Measurements from ENCODE around the gene SH3GLB2. TPM values are rescaled to one million over a fixed set of nuclear protein-coding genes. Genes with fewer than 3 reads are reported as not detected.

The SH3GLB2 gene
- total RNA-seq, 1 donor from 2014 or later = 138 TPM

- Histone ChIP-seq H3K4me3 (no peak overlapping the region), H3K27me3 (no peaks in the 10 kb centered on the region), H3K27ac (no peak overlapping the region), H3K9me3 (no peaks in the 10 kb centered on the region), H3K4me1 (peaks cover 0 to 12% of the 10 kb centered on the region in 2 donors), H3K36me3 (peaks cover 39% of the 10 kb centered on the region in 2 donors)
- no peak for DNase-seq (ENCODE audit: low spot score in 2 of 2)
- TF ChIP-seq CTCF (IDR thresholded peaks at IDR 0.05) = no peak
- intact Hi-C loops (cut with DNase I) = no loop called here
Measured at GRCh38 chr9:129042016-129042415, 13.9 kb upstream of the SH3GLB2 start.

- H3K4me1 ChIP-seq = peaks cover 0 to 13% of the 10 kb centered on the region in 2 donors
- H3K27ac ChIP-seq = no peak overlapping the region
- TF ChIP-seq CTCF (IDR thresholded peaks at IDR 0.05) = no peak
- no peaks in the 10 kb centered on the region for H3K9me3 ChIP-seq
- no peak for DNase-seq (ENCODE audit: low spot score in 2 of 2)
- no peaks in the 10 kb centered on the region for H3K27me3 ChIP-seq
- intact Hi-C loops (cut with DNase I) = no loop called here
- no peak overlapping the region for H3K4me3 ChIP-seq
- H3K36me3 ChIP-seq = peaks cover 32 to 35% of the 10 kb centered on the region in 2 donors
Measured at GRCh38 chr9:129040113-129040643, 12.0 kb upstream of the SH3GLB2 start.

DNA sequence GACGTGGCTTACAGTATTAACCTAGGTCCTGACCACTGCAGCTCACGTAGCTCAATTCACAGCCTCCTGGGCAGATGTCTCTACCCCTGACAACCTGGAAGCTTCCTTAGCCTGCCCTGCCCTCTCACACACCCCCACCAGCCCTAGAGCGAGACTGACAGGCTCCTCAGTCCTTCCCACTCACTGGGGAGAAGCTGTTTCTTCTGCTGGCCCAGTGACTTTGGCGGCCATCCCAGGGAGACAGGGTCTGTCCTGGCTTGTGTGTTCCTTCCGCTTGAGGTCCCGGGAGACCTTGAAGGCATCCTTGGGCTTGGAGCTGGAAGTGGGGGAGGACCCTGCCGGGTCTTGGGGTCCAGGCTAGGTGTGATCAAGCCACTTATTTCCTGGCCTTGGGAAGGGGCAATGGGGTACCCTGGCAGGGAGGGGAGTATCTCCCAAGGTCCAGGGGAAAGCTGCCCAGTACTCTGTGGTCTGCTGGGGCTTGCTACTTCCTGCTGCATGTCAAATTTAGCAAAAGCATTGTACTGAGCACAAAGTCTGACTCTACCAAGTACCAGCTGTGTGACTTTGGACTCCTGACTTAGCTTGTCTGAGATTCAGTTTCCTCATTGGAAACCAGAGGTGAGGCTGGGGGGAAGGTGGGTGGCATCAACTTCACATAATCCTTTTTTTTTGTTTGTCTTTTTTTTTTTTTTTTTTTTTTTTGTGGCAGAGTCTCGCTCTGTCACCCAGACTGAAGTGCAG lies 10.2 kb upstream of the SH3GLB2 start:
- intact Hi-C loops (cut with DNase I) = loop anchor here (5.0 kb wide), 1 partner anchor 211 kb away; the partner anchor contains the start of gene SPOUT1
- Histone ChIP-seq H3K36me3 (peaks cover 19 to 23% of the 10 kb centered on the region in 2 donors), H3K27me3 (no peaks in the 10 kb centered on the region), H3K4me3 (peak overlapping the region in 1 of 2 donors; percentile 84), H3K27ac (no peak overlapping the region), H3K9me3 (no peaks in the 10 kb centered on the region), H3K4me1 (peaks cover 0 to 13% of the 10 kb centered on the region in 2 donors)
- no peak for DNase-seq (ENCODE audit: low spot score in 2 of 2)
- no peak for TF ChIP-seq CTCF (IDR thresholded peaks at IDR 0.05)

- no peaks in the 10 kb centered on the region for H3K9me3 ChIP-seq
- intact Hi-C loops (cut with DNase I) = loop anchor here (2.0 to 5.0 kb wide), 3 partner anchors 43 to 210 kb away; partner anchors contain the start of genes CRAT, DOLPP1, PTPA and SPOUT1
- peak overlapping the region in 1 of 2 donors; percentile 84 for H3K4me3 ChIP-seq
- no peaks in the 10 kb centered on the region for H3K27me3 ChIP-seq
- DNase-seq (ENCODE audit: low spot score in 2 of 2) = no peak
- H3K4me1 ChIP-seq = peaks cover 0 to 13% of the 10 kb centered on the region in 2 donors
- no peak overlapping the region for H3K27ac ChIP-seq
- peaks cover 16 to 21% of the 10 kb centered on the region in 2 donors for H3K36me3 ChIP-seq
- TF ChIP-seq CTCF (IDR thresholded peaks at IDR 0.05) = no peak
Measured at GRCh38 chr9:129037767-129038098, 9.6 kb upstream of the SH3GLB2 start.

DNA sequence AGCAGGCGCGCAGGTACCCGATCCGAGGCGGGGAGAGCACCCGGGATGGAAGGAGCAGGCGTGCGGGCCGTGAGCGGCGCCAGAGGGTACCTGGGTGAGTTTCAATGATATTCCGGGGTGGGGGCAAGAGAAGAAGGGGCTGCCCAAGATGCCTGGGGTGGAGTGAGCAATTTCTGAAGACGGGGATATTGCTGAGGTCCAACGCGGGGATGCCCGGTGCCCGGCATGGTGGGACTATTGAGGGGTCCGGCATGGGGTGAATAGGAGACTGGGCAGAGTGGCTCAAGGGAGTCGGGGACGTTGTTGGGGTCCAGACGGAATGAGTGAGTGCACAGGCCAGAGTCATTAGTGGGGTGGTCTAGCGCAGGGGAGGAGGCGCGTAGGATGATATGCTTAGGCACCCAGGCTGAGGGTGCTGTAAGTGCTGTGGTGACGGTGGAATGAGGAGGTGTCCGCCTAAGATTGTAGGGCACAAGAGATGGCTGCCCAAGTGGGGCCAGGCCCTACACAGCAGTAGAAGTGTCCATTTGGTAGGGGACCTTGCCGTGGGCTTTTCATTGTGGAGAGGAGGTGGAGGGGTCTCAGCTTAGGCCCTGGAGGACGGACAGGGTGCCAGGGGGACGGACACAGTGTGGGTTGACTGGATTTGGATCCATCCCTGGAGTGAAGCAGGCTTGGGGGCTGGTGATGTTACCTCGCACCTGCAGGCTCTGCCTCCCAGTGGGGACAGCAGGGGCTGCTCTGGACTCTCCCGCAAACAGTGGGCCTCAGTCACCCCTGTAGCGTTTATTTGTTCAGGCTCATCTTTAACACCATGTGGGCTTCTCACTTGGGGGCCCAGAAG lies 9.0 kb upstream of the SH3GLB2 start:
- intact Hi-C loops (cut with DNase I) = loop anchor here (1.0 to 5.0 kb wide), 5 partner anchors 9 to 210 kb away; partner anchors contain the start of genes CRAT, DOLK, DOLPP1 and NUP188
- Histone ChIP-seq H3K27ac (peak overlapping the region; percentile 54 to 81), H3K27me3 (no peaks in the 10 kb centered on the region), H3K4me3 (peak overlapping the region; percentile 84 to 97), H3K36me3 (peaks cover 10 to 15% of the 10 kb centered on the region in 2 donors), H3K4me1 (peaks cover 0 to 13% of the 10 kb centered on the region in 2 donors), H3K9me3 (no peaks in the 10 kb centered on the region)
- peak in 1 of 2 donors; percentile 71 for DNase-seq (ENCODE audit: low spot score in 2 of 2)
- TF ChIP-seq CTCF (IDR thresholded peaks at IDR 0.05) = no peak
